Skin of body (tissue), 2 donors: Measurements from ENCODE around the gene TRIM27. TPM values are rescaled to one million over a fixed set of nuclear protein-coding genes. Genes with fewer than 3 reads are reported as not detected.
A peak's percentile ranks its signal among the peaks of the same experiment; 100 is the strongest.
"Not testable (repeated sequence)": the region's sequence is repeated elsewhere in the genome, so short reads cannot be mapped to it uniquely, and the experiment has no call there.

ENCODE experiments used
- DNase-seq: peaks from one replicate; lab custom pipeline; 2025; lab: John Stamatoyannopoulos, UW
- total RNA-seq: library from RNA; depleted of rRNA; stranded (reverse); fragments of >200 nt; gene quantifications from one replicate; pipeline ENCODE4 v1.2.3, GENCODE V29; 2014

The TRIM27 gene
- total RNA-seq, 1 donor from 2014 or later: 48.0 TPM

DNA sequence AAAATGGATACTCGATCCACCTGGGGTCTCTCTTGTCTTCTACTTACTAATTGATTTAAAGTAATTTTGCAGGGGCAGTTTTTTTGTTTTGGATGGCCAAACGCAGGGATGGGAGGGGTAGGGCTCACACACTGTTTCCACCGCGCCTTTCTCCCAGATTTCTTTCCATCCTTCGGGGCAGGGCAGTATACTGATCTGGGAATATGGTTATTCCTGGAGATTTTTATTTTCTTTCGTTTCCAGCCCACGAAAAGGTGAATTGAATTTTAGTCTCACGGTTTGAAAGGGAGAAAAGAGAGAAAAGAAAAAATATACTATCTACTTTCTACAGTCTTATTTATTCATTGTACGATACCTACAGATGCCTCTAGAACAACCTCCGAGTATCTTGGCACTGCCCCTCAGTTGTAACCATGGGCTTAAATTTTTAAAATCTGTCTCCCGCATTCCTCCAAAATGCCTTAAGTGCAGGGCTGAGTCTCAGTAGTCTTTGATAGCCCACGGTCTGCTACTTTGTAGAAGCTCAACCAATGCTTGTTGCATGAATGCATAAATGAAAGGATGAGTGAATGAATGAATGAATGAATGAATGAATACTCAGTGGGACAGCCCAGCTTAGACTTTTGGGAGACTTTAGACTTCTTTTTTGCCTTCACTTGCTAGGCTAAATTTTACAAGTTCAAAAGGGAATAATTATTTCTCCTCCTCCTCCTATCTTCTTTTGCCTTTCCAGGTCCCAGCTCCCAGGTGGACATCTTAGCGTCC is 18.1 kb upstream of the TRIM27 start:
- DNase-seq: no peak

DNA sequence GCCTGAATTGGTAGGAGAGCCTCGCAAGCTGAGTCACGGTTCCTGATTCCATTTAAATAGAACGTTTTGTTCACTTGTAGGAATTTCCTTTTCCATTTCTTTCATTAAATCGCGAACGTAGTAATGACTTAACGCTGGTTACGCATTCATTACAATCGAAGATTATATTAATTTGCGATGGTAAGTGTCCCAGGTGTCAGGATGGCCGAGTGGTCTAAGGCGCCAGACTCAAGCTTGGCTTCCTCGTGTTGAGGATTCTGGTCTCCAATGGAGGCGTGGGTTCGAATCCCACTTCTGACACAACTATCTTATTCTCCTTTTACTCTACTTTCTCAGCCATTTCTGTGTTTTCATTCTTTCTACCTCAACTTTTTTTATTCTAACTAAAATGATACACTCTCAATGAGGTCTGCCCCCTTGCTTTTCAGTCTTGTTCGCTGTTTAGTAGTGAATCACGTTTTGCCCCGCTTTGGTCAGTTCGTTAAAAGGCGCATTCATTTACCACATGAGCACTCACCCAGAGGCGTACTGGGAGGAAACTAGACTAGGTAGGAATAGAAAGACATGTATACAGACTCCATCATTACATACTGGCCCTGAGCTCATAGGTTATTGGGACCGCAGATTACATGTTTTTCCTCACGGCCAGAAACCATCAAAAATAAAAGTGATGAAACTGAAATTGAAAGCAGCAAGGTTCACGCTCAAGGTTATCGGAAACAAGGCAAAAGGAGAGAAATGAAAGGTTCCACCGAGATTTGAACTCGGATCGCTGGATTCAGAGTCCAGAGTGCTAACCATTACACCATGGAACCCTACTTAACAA is 17.3 kb upstream of the TRIM27 start:
- peak; percentile 79 for DNase-seq

DNA sequence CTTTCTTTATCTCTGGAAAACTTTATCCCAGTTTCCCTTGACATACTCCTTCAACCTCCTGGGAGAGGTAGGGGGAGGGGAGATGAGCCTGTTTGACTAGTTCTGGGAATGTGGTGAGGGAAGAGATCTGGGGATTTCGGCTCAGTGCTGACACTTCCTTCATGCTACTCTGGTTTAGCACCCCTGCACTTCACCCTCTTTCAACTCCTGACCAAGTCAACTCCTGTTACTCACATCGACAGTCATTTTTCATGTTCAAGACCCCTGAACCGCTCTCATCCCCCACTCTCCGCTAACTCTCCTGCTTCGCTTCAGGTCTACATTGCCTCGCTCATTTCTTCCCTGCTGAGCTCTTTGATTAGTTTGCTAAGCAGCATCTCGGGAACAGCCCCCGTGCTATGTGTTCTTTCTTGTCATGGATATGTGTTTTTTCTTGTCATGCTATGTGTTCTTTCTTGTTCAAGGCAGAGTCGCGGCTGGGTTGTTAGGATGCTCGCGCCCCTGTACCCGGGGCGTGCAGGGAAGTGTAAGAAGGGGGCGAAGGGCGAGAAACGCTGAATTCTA is 16.6 kb upstream of the TRIM27 start:
- DNase-seq: peak; percentile 70

DNA sequence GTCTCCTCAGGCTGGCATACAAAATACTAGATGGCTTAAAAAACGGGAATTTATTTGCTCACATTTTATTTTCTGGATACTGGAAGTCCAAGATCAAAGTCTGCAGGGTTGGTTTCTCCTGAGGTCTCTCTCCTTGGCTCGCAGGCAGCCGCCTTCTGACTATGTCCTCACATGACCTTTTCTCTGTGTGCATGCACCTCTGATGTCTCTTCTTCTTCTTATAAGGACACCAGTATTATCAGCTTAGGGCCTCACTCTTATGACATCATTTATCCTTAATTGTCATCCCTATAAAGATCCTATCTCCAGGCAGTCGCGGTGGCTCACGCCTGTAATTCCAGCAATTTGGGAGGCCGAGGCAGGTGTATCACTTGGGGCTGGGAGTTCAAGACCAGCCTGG is 9.3 kb upstream of the TRIM27 start:
- DNase-seq: no peak

DNA sequence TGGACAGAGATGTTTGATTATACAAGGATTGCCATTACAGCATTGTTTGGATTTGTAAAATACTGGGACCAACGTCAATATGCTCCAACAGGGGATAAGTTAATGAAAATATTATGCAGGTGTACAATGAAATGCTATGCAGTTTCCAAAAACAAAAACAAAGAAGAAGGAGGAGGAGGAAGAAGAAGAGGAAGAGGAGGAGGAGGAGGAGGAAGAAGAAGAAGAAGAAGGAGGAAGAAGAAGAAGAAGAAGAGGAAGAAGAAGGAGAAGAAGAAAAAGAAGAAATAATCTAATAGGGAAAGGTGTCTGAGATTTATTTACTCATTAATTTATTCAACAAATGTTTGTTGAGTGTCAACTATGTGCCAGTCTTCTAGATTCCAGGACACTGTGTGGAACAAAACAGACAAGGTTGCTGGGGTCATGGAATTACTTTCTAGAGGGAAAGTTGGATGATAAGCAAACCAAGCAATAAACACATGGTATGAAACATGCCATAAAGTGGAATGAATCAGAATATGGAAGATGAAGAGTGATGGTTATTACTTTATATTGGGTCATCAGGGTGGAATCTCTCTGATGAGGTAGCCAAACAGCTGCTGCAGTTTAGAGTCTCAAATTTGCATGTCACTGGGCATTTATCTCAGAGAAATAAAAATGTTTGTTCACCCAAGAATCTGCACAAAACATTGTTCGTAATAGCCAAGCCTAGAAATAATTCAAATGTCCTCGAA is 6.3 kb upstream of the TRIM27 start:
- DNase-seq: no peak

DNA sequence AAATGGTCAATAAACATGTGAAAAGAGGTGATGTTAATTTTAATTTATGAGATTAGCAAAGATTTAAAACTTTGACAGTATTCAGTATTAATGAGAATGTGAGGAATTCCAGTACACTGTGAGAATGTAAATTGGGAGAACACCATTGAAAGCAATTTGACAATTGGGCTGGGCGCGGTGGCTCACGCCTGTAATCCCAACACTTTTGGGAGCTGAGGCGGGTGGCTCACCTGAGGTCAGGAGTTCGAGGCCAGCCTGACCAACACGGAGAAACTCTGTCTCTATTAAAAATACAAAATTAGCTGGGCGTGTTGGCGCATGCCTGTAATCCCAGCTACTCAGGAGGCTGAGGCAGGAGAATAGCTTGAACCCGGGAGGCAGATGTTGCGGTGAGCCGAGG is 5.6 kb upstream of the TRIM27 start:
- DNase-seq: not testable (repeated sequence)

DNA sequence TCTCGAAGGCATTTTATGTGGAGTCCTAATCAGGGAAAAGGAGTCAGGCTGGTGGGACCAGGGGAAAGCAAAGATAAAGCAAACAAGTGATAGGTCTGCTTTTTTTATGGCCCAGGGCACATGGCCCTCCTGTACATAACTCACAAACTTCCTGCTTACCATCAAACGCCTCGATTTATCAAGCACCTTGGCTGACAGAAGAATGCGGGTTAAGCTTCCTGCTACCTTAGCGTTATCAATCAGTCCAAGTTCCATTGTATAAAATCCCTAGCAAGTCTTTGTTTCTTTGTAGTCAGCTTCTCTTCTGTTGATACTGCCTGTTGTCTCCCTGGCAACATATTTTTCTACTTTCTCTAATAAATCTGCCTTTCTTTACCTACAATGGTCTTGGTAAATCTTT is 4.1 kb upstream of the TRIM27 start:
- DNase-seq: no peak

DNA sequence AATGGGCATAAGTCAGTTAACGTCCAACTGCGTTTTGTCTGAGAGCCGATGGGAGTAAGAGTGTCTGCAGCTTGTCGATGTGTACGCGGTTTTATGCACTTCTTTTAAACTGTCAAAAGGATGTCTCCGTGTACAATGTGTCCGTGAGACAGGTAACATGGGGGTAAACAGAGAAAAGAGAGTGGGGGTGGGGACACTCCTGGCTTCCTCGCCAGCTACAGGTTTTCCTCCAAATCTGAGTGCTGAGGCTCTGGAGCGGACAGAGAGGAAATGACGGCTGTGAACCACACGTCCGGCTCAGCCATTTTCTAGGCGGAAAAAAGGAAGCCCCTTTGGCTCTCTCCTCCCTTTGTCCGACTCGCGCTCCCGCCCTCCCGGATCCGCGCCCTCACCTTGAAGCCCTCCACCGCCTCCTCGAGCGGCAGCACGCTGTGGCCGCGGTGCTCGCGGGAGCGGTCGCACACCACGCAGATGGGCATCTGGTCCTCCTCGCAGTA is 916 bp downstream of the TRIM27 start:
- no peak for DNase-seq

DNA sequence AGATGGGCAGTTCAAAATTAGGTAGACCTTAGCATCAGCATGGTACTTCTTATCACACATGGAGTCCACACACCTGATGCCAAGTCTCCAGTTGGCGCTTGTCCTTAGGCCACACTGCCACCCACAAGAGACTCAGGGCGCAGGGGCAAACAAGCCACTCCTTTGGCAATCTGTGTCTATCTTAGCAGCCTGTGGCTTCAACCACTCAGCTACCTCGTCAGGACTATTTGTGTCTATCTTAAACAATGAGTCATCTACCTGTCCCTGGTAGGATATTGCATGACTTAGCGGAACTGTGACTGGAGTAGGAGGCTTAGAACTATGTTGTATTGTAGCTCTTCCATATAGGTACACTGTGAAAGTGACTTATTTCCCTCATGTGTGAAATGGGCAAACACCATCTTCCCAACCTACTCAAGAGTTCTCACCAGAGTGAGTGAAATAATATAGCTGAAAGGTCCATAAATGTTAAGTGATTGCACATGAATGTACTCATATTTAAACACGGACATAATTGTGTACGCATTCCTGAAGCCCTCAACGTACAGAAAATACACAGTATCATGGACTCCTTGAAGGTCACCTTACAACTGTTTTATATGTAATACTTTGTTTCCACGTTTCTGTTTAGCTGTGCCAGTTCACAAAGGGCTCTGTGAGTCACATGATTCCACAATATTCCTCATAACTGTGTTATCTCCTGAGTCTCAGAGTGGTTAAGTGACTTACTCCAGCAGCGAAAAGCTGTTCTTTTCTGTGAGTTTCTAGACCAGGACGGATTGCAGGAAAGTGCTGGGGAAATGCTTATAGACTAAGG is 1.6 kb downstream of the TRIM27 start:
- no peak for DNase-seq

DNA sequence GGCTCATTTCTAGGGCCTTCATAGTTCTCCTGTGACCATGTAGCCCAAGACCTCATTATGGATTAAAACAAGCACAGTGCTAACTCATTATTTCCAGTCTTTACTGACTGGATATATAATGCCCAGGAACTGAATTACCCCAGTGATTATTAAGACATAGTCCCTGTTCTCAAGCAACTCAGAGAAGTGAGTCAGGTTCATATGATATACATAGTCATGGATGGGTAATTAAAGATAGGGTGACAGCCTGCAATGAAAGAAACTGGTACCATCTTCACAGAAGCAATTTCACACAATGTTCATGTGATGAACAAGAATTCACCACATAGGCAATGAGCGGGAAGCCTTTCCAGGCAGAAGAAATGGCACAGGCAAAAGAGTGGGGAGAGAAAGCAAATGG is 3.5 kb downstream of the TRIM27 start:
- no peak for DNase-seq

DNA sequence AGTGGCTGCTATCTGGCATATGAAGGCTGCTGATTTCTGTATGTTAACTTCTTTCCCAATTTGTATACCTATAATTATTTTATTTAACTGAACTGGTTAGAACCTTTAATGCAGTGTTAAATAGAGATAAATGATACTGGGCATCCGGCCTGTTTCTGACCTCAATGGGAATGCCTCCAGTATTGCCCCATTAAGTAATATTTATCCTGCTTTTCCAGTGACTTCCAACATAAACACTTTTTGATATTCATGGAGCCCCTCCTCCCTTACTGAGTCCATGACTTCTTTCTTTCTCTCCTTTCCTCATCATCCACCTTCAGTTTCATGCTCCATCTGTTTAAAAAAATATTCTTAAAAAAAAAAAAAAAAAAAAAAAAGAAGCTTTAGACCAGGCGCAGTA is 8.8 kb downstream of the TRIM27 start:
- no peak for DNase-seq

DNA sequence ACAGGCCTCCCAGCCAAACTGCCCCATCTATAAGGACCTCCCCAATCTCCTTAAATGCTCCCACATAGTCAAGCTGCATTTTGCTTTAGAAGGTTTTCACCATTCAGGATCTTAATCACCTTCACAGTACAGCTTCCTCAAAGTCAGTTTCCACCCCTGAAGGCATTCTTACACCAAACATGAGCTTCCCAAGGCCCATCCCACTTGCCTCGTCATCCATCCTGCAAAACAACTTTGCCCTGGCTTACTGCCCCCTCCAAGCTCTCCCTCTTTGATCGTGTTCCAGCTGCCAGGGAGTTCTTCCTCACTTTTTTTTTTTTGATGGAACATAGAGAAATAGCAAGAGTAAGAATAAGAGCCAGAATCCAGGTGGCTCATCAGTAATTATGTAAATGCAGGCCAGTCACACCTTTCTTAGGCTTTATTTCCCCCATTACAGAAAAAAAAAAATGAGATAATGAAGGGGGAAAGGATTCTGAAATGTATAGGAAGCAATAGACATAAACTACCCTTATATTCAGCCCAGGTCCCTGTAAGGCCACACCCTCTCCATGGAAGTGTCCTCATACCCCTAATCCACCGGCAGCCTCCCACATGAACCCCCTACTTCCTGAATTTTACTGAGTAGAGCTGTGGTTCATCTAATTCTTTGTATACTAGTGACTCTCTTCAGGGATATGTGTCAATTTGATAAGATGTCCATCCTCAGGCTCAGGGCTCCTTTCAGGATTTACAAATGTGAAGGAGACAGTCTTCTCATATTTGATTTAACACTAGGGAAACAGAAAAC is 12.7 kb downstream of the TRIM27 start:
- no peak for DNase-seq

DNA sequence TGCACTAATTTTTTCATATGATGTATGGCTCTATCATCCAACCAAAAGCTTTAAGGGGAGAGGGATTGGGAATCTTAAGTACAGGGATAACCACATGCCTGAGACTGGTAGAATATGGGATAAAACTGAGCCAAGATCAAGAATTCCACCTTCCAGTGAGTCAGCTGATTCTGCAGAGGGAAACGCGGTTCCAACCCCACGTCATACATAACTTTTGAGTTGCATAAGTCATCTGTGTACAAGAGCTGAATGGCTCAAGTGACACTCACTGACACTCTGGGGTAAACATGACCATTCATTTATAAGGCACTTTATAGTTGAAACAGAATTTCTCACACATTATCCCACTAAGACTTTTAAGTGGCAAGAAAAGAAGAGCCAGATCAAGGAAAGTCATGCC is 16.4 kb downstream of the TRIM27 start:
- no peak for DNase-seq

DNA sequence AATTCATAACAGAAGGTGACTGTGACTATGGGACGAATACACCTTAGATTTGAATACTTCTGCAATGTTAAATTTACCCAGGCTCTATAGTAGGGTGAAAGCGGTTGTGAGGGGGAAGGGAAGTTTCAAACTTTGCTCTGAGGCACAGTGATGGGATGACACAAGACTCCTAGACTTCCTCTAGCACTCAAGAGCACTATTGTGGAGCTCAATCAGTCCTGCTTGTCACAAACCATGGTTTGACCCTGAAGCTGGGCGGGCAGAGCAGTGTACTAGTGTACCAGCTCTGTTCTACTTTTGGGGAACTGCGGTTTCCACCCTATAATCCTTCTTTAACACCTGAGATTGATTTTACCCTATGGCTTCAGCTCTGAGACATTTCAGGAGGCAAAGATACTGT is 17.1 kb downstream of the TRIM27 start:
- DNase-seq: no peak

DNA sequence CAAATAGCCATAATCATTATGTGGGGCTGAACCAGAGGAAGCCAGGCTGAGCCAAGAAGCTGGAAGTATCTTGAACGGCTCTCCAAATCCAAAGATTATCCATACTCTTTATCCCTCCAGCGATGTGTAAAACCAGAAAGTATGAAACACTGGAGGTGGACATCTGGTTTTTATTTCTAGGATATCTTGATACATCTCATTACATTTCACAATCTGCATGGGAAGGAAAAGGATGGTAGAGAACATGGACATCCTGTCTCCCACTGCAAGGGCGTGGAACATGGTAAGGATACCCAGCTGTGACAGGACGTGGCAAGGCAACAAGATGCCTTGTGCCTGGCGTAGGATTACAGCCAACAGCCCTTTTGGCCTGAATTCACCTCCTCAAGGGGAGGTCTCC is 20.1 kb downstream of the TRIM27 start:
- no peak for DNase-seq

DNA sequence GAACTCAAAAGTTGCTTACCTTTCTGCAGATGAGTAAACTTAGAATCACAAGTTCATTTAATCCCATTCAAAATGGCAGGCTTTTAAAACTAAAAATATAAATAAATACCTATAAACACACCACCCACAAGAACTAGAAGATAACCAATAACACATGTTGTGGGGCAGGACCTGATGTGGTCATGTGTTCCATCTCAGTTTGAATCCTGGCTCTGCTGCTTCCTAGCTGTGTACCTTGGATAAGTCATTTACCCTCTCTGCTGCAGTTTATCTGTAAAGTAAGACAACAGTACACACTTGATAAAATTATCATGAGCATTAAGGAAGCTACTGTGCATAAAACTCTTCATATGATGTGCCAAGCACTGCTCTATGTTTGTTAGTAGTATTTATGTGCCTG is 22.0 kb downstream of the TRIM27 start:
- no peak for DNase-seq

DNA sequence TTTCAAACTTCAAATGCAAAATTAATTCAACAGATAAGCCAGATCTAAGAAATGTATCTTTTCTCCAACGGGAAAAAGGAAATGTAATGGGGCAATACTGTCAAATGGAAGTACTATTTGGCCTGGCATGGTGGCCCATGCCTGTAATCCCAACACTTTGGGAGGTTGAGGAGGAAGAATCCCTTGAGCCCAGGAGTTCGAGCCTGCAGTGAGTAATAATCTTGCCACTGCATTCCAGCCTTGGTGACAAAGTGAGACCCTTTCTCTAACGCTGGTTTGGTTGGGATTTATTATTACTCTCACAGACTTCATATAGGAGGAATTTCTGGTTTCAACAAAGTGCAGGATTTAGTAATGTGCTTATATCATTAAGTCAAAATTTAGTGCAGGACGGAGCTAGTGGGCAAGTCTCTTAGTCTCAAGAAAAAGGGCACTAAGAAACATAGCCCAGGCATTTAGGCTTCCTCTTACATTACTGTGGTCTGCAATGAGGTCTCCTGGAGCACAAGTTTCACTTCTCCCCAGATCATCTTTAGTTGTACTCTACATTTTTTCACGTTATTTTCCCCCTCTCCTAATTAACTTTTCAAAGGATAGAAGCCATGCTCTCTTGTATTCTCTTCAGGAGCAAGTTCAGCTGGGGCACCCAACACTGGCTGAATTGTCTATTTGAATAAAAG is 23.1 kb downstream of the TRIM27 start:
- DNase-seq: no peak

DNA sequence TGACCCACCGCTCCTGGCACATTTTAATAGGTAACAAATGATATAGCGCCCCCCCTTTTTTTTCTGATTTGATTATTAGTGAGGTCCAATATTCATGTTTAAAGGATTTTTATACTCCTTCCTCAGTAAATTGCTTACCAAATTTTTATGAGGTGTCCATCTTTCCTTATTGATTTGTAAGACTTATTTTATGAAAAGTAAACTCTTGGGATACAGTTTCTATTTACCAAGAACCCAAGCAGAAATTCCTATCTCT is 25.1 kb downstream of the TRIM27 start:
- no peak for DNase-seq

DNA sequence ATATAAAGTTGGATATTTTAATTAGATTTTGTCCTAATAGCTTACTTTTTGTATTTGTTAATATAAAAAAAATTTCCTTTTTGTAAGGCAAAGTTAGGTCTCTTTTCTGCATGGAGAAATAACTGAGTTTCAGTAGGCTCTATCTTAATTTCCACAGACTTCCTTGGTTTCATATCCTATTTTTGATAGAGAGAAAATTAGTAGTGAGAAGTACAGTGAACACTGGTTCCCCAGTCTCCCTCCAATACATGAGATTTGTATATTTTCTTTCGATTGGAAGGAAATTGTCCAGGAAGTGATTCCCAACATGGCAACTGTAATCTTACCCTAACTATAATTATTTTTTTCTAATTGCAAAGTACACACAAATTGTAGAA is 26.4 kb downstream of the TRIM27 start:
- DNase-seq: no peak
